MV-4-11 (cell line): ENCODE results near the gene POLG.

Experiments
- DNase-seq: peaks from one replicate; lab custom pipeline; 2025; lab: John Stamatoyannopoulos, UW

POLG gene

DNA sequence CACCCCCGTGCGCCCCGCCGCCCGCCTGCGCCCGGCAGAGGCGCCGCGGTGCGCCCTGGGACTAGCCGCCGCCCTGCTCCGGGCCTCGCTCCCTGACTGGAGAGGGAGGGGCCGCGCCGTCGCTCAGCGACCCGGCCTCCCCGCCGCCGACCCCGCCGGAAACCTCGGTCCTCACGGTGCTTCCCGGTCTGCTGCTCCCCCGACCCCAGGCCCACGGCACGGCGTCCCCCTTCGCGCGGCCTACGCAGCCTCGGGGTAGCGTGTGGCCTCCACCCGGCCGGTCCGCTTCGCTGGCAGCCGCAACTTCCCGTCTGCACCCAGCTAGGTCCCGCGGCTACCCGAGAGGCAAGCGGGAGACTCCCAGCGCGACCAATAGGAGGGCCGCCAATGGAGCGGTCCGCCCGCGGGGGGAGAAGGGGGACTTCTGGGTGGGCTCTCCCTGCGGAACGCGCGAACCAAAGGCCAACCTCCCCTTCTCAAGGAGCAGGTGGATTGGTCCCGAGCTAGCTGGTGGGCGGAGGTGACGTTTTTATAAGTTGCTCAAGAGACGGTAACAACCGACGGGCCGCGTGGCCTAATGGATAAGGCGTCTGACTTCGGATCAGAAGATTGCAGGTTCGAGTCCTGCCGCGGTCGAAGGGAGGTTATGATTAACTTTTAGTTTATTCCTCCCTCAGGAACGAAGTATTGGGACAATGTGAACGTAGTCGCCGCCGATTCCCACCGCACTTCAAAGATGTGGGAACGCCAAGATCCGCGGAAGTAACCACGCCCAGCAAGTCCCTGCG lies at the start of gene POLG:
Gene POLG, minus strand, starts transcription at position 315 of the 788 bp plus-strand sequence. CDS start 1,070 bp downstream, outside the sequence.
- DNase-seq = peak; percentile 98

DNA sequence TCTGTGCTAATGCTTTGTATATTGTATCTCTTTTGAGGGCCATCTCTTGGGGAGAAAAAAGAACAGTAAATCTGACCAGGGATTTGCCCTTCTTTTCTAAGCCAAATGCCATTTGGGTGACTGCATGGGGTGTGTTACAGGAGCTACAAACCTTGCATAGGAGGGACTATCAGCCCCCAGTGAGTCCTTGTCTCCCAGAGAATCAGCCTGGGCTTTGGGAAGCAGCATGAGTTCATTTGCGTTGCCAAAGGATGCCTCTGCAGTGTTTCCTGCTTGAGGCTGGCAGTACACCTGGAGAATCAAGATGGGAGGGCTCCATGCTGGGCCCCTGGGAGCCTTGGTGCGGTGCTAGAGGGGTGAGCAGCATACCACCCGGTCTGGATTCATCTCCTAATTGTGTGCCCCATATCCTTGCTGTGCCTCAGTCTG lies 49.6 kb upstream of the POLG start:
- DNase-seq = no peak

GRCh38 chr15:89383365-89384175 lies 48.9 kb upstream of the POLG start:
- no peak for DNase-seq

GRCh38 chr15:89381888-89382686 lies 47.5 kb upstream of the POLG start:
- DNase-seq = no peak

GRCh38 chr15:89381331-89381730 lies 46.7 kb upstream of the POLG start:
- DNase-seq = no peak

DNA sequence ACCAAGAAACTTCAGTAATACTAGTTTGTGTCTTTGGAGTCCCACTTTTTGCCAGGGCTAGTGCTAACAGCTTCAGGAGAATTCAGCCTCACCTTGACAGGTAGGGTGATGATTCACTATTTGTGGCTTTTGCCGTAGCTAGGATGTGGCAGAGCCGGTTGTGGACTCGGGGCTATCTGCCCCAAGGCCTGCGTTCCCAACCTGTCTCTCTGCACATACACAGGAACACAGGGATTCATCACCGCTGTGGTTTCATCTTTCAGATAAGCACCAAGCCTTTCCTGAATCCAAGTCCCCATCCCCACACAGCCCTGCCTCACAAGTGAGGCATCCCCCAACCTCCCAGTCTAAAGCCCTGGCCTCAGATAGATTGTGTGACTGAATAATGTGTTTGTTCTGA lies 45.2 kb upstream of the POLG start:
- no peak for DNase-seq

DNA sequence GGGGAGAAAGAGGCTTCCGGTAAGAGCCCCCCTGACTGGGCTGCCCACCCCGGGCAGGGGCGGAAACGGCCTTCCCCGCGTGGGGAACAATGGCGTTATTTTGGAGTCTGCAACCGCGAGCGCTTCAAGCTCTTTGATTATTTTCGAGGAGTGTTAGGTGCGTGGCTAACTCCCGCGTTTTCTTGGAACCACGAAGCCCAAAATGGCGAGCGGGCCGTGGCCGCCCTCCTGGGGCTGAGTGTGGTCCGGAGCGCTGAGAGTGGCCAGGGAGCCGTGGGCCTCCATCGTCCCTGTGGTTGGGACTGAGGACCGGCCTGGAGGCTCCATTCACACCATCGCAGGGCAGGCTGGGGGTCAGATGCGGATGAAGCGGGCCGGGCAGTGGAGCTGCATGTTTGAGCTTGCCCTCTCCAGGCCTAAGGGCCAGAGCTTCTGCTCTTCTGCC lies 44.6 kb upstream of the POLG start:
- DNase-seq = no peak

DNA sequence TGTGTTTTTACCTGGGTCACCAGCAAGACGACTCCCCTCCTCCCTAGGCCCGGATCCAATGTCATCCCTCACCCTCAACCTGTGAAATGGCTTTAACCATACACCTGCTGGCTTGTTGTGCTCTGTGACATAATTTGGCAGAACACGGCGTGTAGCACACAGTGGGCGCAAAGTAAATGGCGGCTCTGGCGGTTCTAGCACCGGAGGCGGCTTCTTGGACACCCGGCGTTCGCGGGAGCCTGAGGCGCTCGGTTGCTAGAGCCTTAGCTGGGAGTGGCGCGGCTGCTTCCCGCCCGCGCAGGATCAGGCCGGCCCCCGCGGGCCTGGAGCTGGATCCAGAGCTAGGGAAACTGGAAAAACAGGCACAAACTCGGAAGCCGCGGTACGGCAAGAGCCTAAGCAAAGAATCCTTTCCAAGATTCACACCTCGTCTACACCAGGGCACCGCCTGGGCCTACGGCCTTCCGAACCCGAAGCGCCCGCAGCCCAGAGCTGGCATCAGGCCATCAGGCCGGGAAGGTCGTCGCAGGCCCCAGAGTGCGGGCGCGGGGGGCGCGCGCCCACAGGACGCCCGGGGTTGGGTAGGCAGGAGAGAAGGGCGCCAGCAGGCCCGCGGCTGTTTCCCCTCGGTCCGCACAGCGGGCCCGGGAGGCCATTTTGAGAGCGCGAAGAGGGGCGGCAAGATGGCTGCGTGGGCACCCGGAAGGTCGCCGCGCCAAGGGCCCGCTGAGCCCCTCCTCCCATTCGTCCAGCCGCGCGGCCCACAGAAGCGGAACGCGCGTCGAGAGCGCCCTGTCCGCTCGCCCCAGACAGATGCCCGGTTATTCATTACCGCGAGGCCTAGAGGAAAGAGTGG lies 43.9 kb upstream of the POLG start:
- no peak for DNase-seq

DNA sequence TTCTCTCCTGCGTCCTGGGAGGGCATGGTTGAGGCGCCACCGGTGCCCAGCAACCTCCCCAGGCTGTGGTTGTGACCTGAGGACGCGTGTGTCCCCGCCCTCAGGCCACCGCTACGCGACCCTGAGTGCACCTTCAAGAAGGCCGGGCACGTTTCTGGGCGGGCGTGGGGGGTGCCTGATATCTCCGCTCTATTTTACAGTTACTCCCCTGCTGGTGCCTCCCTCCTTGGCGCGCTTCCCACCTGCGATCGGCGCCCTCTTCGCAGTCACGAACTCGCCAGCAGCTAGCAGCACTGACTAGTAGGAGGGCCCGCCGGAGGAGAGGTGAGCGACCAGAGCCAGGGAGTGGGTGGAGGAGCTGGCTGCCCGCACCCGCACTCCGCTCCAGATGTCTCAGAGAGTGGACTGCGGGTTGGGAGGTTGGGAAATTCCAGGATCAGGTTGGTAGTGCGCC lies 43.2 kb upstream of the POLG start:
- no peak for DNase-seq

- no peak for DNase-seq
Observed at GRCh38 chr15:89377024-89377841, 42.6 kb upstream of the POLG start.

DNA sequence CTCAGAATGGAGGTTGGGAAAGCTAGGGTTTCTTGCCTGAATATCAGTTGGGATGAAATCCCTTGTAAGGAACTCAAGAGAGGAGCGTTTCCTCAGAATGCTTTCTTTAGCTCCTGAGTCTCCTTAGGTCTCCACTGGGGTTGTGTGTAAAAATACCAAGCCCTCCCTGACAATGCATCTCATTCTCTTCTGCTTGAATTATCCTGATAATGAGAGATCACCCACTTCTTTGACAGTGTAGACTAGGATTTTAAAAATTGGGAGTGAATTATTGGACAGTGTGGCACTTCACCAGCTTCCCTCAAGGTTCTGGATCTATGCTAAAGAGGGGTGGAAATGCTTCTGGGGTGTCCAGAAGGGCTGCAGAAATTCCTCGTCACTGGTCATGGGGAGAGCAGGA lies 41.8 kb upstream of the POLG start:
- DNase-seq = no peak

DNA sequence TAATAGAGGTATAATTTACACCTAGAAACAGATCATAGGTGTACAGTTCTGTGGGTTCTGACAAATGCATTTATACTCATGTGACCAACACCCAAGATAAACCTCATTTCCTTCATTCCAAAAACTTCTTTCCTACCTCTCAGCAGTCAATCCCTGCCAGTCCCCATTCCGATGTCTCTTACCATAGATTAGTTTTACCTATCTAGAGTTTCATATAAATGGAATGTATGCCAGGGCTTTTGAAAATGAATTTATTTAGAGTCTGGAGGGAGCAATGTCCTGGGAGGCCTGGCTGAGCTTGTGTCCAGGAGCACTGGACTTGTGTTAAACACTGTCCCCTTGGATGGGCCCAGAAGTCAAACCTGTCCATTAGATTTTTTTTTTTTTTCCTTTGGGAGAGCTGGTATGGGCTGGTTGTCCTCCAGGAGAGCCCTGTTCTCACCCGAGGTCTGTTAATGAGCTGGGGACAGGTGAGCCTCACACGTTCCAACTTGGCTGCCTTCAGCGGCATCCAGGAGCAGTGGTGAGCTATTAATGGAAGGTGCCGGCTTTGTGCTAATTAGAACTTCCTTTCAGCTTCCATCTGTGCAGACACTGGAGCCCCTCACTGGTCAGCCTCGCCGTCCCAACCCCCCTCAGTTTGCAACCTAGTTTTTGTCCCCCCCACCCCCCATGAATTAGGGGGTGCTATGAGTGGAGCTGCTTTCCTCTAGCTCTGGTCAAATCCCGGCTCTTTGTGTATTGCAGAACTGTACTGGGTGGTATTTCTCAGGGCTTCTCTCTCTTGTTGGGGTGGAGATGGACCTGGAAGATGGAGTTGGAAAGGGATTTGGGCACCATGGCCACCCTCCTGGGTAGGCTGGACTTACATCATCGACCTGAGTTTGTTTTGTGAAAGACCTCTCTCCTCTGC lies 40.7 kb upstream of the POLG start:
- no peak for DNase-seq

GRCh38 chr15:89374086-89374981 lies 39.7 kb upstream of the POLG start:
- no peak for DNase-seq

- no peak for DNase-seq
Observed at GRCh38 chr15:89372069-89372935, 37.7 kb upstream of the POLG start.

DNA sequence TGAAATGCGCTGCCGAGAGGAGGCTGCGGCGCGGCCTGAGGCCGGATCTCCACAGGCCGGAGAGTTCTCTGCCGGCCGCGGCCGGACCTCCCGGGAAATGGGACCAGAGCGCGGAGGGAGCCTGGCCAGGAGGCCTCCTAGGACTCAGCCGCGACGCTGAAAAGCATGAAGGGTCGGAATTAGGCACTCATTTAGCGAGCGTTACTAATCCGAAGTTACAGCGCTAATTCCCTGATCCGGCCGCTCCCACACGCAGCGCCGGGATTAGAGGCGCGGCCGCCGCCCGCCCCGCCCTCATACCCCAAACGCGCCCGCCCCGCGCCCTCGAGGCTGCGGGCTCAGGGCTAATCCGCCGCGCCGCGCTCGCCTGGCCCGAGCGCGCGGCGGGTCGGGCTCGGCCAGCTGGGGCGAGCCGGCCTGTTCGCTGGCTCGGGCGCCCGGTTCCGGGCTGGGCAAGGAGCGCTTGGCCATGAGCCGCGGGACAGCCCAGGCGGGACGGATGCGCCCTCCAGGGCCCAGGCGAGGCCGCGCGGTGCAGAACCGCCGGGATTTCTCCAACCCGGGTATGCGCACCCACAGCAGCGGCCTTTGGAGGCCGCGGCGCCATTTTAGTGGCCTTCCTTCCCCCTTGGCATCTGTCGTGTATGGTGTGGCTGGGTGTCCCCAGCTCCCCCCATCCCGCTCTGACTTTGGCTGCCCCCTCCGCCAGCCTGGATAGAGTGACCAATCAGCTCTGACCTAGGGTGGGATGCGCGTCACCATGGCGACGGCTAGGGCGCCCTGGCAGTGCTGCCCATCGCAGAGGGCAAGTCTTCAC lies 36.8 kb upstream of the POLG start:
- DNase-seq = no peak

GRCh38 chr15:89370978-89371227 lies 36.3 kb upstream of the POLG start:
- no peak for DNase-seq
